Spleen (tissue), 11 donors: ENCODE data around the gene COPS8. TPM values are rescaled to one million over a fixed set of nuclear protein-coding genes. Genes with fewer than 3 reads are reported as not detected.

Source experiments
- DNase-seq: peaks from one replicate; pipeline ENCODE4 v3.0.0-alpha.2; 2020
- H3K27ac ChIP-seq, 8 donors: fragments of 200-600 bp; sonication (generic) in 7 of 8; 1 replicate in 4 of 8; 2 replicates in 4 of 8; pipeline versions ENCODE4 v1.5.0 to v1.8.0; 2016 to 2021; ENCODE audit warnings: inconsistent platforms in 4 of 8, mild to moderate bottlenecking in 4 of 8, moderate library complexity in 1 of 8
- H3K27me3 ChIP-seq, 7 donors: fragments of 200-600 bp; sonication (generic) in 6 of 7; replicated peaks in 1 of 7; 1 replicate in 4 of 7; 2 replicates in 3 of 7; pipeline versions ENCODE4 v1.5.0 to v1.8.0; 2016 to 2021; ENCODE audit warnings: inconsistent platforms in 3 of 7, mild to moderate bottlenecking in 1 of 7
- H3K36me3 ChIP-seq, 6 donors: fragments of 200-600 bp; sonication (generic) in 5 of 6; 1 replicate in 4 of 6; 2 replicates in 2 of 6; pipeline versions ENCODE4 v1.5.0 to v1.8.0; 2016 to 2021; ENCODE audit warnings: inconsistent platforms in 2 of 6
- H3K4me1 ChIP-seq, 6 donors: fragments of 200-600 bp; sonication (generic) in 5 of 6; 1 replicate in 3 of 6; 2 replicates in 3 of 6; pipeline versions ENCODE4 v1.5.0 to v1.8.0; 2016 to 2021; ENCODE audit warnings: inconsistent platforms in 3 of 6
- H3K4me3 ChIP-seq, 8 donors: fragments of 200-600 bp; sonication (generic) in 7 of 8; 1 replicate in 4 of 8; 2 replicates in 4 of 8; pipeline versions ENCODE4 v1.5.0 to v1.8.0; 2016 to 2021; ENCODE audit warnings: inconsistent platforms in 4 of 8, mild to moderate bottlenecking in 4 of 8, moderate library complexity in 2 of 8
- H3K9me3 ChIP-seq, 8 donors: fragments of 200-600 bp; sonication (generic) in 7 of 8; 1 replicate in 4 of 8; 2 replicates in 4 of 8; pipeline versions ENCODE4 v1.5.0 to v1.8.0; 2016 to 2021; ENCODE audit warnings: inconsistent platforms in 4 of 8
- CTCF ChIP-seq, 11 experiments: fragments of 200-600 bp in 7 of 11; fragments of 450-650 bp in 4 of 11; sonication (generic) in 4 of 11; IDR thresholded peaks in 8 of 11; conservative IDR thresholded peaks in 3 of 11; 1 replicate in 7 of 11; 2 replicates in 4 of 11; pipeline versions ENCODE4 v1.4.0 to v1.8.0; 2016 to 2021; ENCODE audit warnings: antibody characterized with exemption in 11 of 11, inconsistent platforms in 4 of 11, mild to moderate bottlenecking in 1 of 11
- POLR2A ChIP-seq, 3 donors: fragments of 450-650 bp; IDR thresholded peaks; one replicate each; pipeline ENCODE4 v1.5.1; 2017; ENCODE audit warnings: antibody characterized with exemption in 3 of 3, mild to moderate bottlenecking in 1 of 3
- POLR2AphosphoS5 ChIP-seq, 3 donors: sonication (generic); formaldehyde crosslinking; IDR thresholded peaks; one replicate each; pipeline ENCODE4 v1.5.1; 2017; ENCODE audit warnings: antibody characterized with exemption in 3 of 3
- WGBS, 5 donors: extraction: QIAGEN DNeasy Blood & Tissue Kit in 3 of 5; methylation state at CpG; one replicate each; pipeline versions ENCODE4 v1.1.5 to v1.1.7; 2013 to 2018; 5-methylcytosine and 5-hydroxymethylcytosine counted together
- intact Hi-C: fragments of 100-400 bp; cut with DNase I; formaldehyde crosslinking; loops from one replicate; pipeline ENCODE4 v1.15.0; 2023; ENCODE audit warnings: low total_unique reads
- polyA plus RNA-seq, 3 donors: library from polyadenylated mRNA; stranded (reverse); fragments of 200-250 nt; gene quantifications; one replicate each; pipeline ENCODE4 v1.2.1, GENCODE V29; 2013
- total RNA-seq, 7 donors: library from RNA; depleted of rRNA in 3 of 7; stranded (reverse); fragments of >200 nt in 3 of 7; fragmentation: NEBNext Ultra II Directional in 4 of 7; extraction: Animal tissue kit (Norgen Biotek cat#: 25700) in 4 of 7; gene quantifications; one replicate each; pipeline versions ENCODE4 v1.1.0 to v1.2.1, GENCODE V29; 2016 to 2021
- donor health status: healthy with polysubstance abuse.
- donor health status: DM: no; HTN: no; CAD: no; lungs with moderate emphysema.
- donor health status: DM: no; HTN: no; CAD: no.
- donor health status: Bipolar disorder and iron deficiency.
- donor health status: healthy.
- donor health status: DM: no; HTN: no; CAD: no.
- donor health status: DM: yes; HTN: yes; CAD: no.

COPS8 gene
- total and polyA plus RNA-seq, 10 donors = 21.3 to 67.9 (median 31.5) TPM

DNA sequence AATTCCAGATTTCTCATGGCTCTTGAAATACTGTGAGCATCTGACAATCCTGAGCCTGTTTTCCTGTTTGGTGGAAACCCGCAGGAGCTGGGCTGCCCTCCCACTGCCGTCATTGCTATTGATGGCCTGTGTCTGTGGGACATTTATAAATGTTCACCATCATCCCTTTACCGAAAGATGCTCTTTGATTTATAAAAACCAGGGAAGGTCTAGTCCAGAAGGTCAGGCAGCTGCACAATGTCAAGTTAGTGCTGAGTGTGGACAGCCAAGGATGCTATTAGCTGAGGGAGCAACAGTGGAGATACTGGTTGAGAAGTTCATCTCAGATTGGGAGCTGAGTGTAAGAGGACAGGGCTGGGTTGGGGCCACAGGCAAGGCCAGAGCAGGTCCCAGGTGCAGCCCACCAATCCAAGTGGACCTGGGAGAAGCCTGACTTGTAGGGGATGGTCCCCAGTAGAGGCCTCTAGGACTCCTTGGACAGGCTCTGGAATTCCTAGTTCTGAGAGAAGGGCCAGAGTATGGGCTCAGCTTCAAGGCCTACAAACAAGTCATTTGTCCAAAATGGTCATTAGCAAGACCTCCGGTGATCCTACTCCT is 55.1 kb downstream of the COPS8 start:
- Histone ChIP-seq H3K27ac (no peak overlapping the region), H3K36me3 (no peaks in the 10 kb centered on the region), H3K9me3 (peaks cover 0 to 8% (median 3%) of the 10 kb centered on the region in 8 donors), H3K4me3 (no peak overlapping the region), H3K27me3 (no peaks in the 10 kb centered on the region), H3K4me1 (no peaks in the 10 kb centered on the region)
- WGBS, 5 donors = 85 to 95% (median 90%) methylated on average over 4 of the region's 4 CpGs
- no peak for DNase-seq
- intact Hi-C loops = no loop called here
- TF ChIP-seq POLR2AphosphoS5 (IDR thresholded peaks at IDR 0.05) (no peak), POLR2A (IDR thresholded peaks at IDR 0.05) (no peak), CTCF (IDR thresholded peaks at IDR 0.05 in 8 of 11, conservative IDR thresholded peaks at IDR 0.05 in 3 of 11) (no peak)

- intact Hi-C loops = no loop called here
- Histone ChIP-seq H3K27me3 (no peaks in the 10 kb centered on the region), H3K9me3 (peaks cover 0 to 17% (median 11%) of the 10 kb centered on the region in 8 donors), H3K4me1 (no peaks in the 10 kb centered on the region), H3K36me3 (no peaks in the 10 kb centered on the region), H3K27ac (no peak overlapping the region), H3K4me3 (no peak overlapping the region)
- DNase-seq = no peak
- TF ChIP-seq POLR2A (IDR thresholded peaks at IDR 0.05) = no peak
- no peak for TF ChIP-seq POLR2AphosphoS5 (IDR thresholded peaks at IDR 0.05)
- TF ChIP-seq CTCF (IDR thresholded peaks at IDR 0.05 in 8 of 11, conservative IDR thresholded peaks at IDR 0.05 in 3 of 11) = no peak
- WGBS, 5 donors = 86 to 93% (median 89%) methylated on average over 4 of the region's 4 CpGs
These were observed 55.9 kb downstream of the COPS8 start for GRCh38 chr2:237141571-237142051.

DNA sequence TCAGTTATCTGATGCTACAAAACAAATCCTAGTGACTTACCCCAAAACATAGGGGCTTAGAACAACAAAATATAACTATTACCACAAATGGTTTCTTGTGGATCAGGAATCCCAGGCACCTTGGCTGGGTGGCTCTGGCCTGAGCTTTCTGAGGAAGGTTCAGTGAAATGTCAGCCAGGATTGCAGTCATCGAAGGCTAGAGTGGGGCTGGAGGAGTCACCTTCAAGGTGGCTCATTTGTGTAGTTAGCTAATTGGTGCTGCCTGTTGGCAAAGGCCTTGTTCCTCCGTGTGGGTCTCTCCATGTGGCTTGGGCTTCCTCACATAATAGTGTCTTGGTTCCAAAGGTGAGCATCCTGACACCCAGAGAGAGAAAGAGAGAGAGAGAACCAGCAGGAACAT is 57.4 kb downstream of the COPS8 start:
- Histone ChIP-seq H3K36me3 (no peaks in the 10 kb centered on the region), H3K9me3 (peaks cover 0 to 32% (median 26%) of the 10 kb centered on the region in 8 donors), H3K4me1 (no peaks in the 10 kb centered on the region), H3K27ac (no peak overlapping the region), H3K27me3 (no peaks in the 10 kb centered on the region), H3K4me3 (no peak overlapping the region)
- intact Hi-C loops = no loop called here
- 69 to 92% (median 79%) methylated on average over 2 of the region's 2 CpGs for WGBS, 5 donors
- DNase-seq = no peak
- TF ChIP-seq CTCF (IDR thresholded peaks at IDR 0.05 in 8 of 11, conservative IDR thresholded peaks at IDR 0.05 in 3 of 11) (no peak), POLR2AphosphoS5 (IDR thresholded peaks at IDR 0.05) (no peak), POLR2A (IDR thresholded peaks at IDR 0.05) (no peak)

GRCh38 chr2:237143676-237144440 is 58.2 kb downstream of the COPS8 start:
- intact Hi-C loops = no loop called here
- no peak overlapping the region for H3K4me3 ChIP-seq
- 64 to 85% (median 79%) methylated on average over 5 of the region's 5 CpGs for WGBS, 5 donors
- H3K4me1 ChIP-seq = no peaks in the 10 kb centered on the region
- TF ChIP-seq POLR2AphosphoS5 (IDR thresholded peaks at IDR 0.05) (no peak), POLR2A (IDR thresholded peaks at IDR 0.05) (no peak), CTCF (IDR thresholded peaks at IDR 0.05 in 8 of 11, conservative IDR thresholded peaks at IDR 0.05 in 3 of 11) (no peak)
- peaks cover 0 to 37% (median 33%) of the 10 kb centered on the region in 8 donors for H3K9me3 ChIP-seq
- no peaks in the 10 kb centered on the region for H3K36me3 ChIP-seq
- no peaks in the 10 kb centered on the region for H3K27me3 ChIP-seq
- no peak for DNase-seq
- H3K27ac ChIP-seq = no peak overlapping the region
